SK-N-SH (cell line): ENCODE measurements around the gene GPR15. TPM values are rescaled to one million over a fixed set of nuclear protein-coding genes. Genes with fewer than 3 reads are reported as not detected.

ENCODE experiments used
- CTCF ChIA-PET: fragments of 300-600, 350-600 bp; formaldehyde crosslinking; extraction: SDS; loops from one replicate; lab custom pipeline; 2021; lab: Yijun Ruan, JAX
- POLR2A ChIA-PET: fragments of 350-600 bp; sonication (Branson Sonifier 250); formaldehyde crosslinking; extraction: SDS; loops from one replicate; lab custom pipeline; 2020; ENCODE audit warnings: antibody characterized with exemption, inconsistent platforms; lab: Yijun Ruan, JAX
- DNase-seq: peaks from one replicate; pipeline ENCODE4 v3.0.0; 2012
- H2AFZ ChIP-seq: fragments of 200-600 bp; sonication (generic); 2 replicates; pipeline ENCODE4 v1.8.1; 2016; ENCODE audit warnings: antibody characterized with exemption, mild to moderate bottlenecking, low read depth
- H3F3A ChIP-seq: fragments of 200-600 bp; sonication (generic); replicated peaks from 2 replicates; pipeline ENCODE3; 2016; ENCODE audit warnings: antibody characterized with exemption, mild to moderate bottlenecking; ENCODE audit not compliant: insufficient read depth
- H3K27ac ChIP-seq, 2 experiments: fragments of 200-500 bp in 1 of 2; fragments of 200-600 bp in 1 of 2; sonication (Bioruptor generic) in 1 of 2; sonication (generic), shearing (Covaris generic) in 1 of 2; 2 replicates each; pipeline versions ENCODE4 v1.5.1 to v1.6.1; 2014 to 2016; ENCODE audit warnings: low read depth in 2 of 2, inconsistent platforms in 1 of 2, low read length in 1 of 2, mild to moderate bottlenecking in 1 of 2, mixed read lengths in 1 of 2
- H3K27me3 ChIP-seq: fragments of 200-600 bp; sonication (generic), shearing (Covaris generic); 2 replicates; pipeline ENCODE4 v1.6.1; 2016; ENCODE audit warnings: mixed run types; ENCODE audit not compliant: insufficient read depth
- H3K36me3 ChIP-seq, 2 experiments: fragments of 200-500 bp in 1 of 2; fragments of 200-600 bp in 1 of 2; sonication (Bioruptor generic) in 1 of 2; sonication (generic) in 1 of 2; replicated peaks in 1 of 2; 2 replicates each; pipeline versions ENCODE3 to v1.5.1; 2014 to 2016; ENCODE audit warnings: low read length in 1 of 2, mild to moderate bottlenecking in 1 of 2; ENCODE audit not compliant: insufficient read depth in 2 of 2, control insufficient read depth in 1 of 2
- H3K4me1 ChIP-seq, 2 experiments: fragments of 200-500 bp in 1 of 2; fragments of 200-600 bp in 1 of 2; sonication (Bioruptor generic) in 1 of 2; sonication (generic), shearing (Covaris generic) in 1 of 2; 2 replicates each; pipeline versions ENCODE4 v1.5.1 to v1.6.1; 2014 to 2016; ENCODE audit warnings: low read depth in 1 of 2, low read length in 1 of 2, mixed run types in 1 of 2; ENCODE audit not compliant: insufficient read depth in 2 of 2, control insufficient read depth in 1 of 2
- H3K4me2 ChIP-seq: fragments of 200-600 bp; sonication (generic), shearing (Covaris generic); 2 replicates; pipeline ENCODE4 v1.6.1; 2017; ENCODE audit warnings: mixed run types
- H3K4me3 ChIP-seq, 2 experiments: fragments of 200-500 bp in 1 of 2; fragments of 200-600 bp in 1 of 2; sonication (Bioruptor generic) in 1 of 2; sonication (generic), shearing (Covaris generic) in 1 of 2; 2 replicates each; pipeline versions ENCODE4 v1.5.1 to v1.8.1; 2014 to 2016; ENCODE audit warnings: low read depth in 2 of 2, inconsistent platforms in 1 of 2, low read length in 1 of 2, mild to moderate bottlenecking in 1 of 2, mixed read lengths in 1 of 2, moderate library complexity in 1 of 2
- H3K79me2 ChIP-seq: fragments of 200-600 bp; sonication (generic); 2 replicates; pipeline ENCODE4 v1.8.1; 2017; ENCODE audit warnings: mild to moderate bottlenecking; ENCODE audit not compliant: insufficient read depth
- H3K9ac ChIP-seq: fragments of 200-600 bp; sonication (generic); 2 replicates; pipeline ENCODE4 v1.6.1; 2017; ENCODE audit warnings: mixed run types
- H3K9me2 ChIP-seq: fragments of 200-600 bp; sonication (generic); 2 replicates; pipeline ENCODE4 v1.6.1; 2017; ENCODE audit warnings: mixed run types
- H3K9me3 ChIP-seq: fragments of 200-600 bp; sonication (generic); 2 replicates; pipeline ENCODE4 v1.6.1; 2017; ENCODE audit warnings: mixed run types, mild to moderate bottlenecking, moderate library complexity
- H4K20me1 ChIP-seq: fragments of 200-600 bp; sonication (generic); 2 replicates; pipeline ENCODE4 v1.6.1; 2017; ENCODE audit warnings: mild to moderate bottlenecking, mixed run types; ENCODE audit not compliant: insufficient read depth
- IRF3 ChIP-seq: fragments of 150-350 bp; IDR thresholded peaks from 2 replicates; pipeline ENCODE4 v1.6.1; 2016; ENCODE audit warnings: mild to moderate bottlenecking, low read depth, low read length
- PBX3 ChIP-seq: IDR thresholded peaks from 2 replicates; pipeline ENCODE4; 2012
- RXRA ChIP-seq: IDR thresholded peaks from 2 replicates; pipeline ENCODE4 v1.4.0; 2012; ENCODE audit warnings: low read depth, mild to moderate bottlenecking, borderline replicate concordance
- SIN3A ChIP-seq: IDR thresholded peaks from 2 replicates; pipeline ENCODE4 v1.6.1; 2012; ENCODE audit warnings: low read depth, mild to moderate bottlenecking, low read length, moderate library complexity, borderline replicate concordance
- YY1 ChIP-seq: IDR thresholded peaks from 2 replicates; pipeline ENCODE4 v1.4.0; 2012; ENCODE audit warnings: low read depth, mild to moderate bottlenecking
- WGBS: methylation state at CpG from one replicate; pipeline ENCODE4 v1.1.6; 2017; ENCODE audit warnings: low lambda C conversion rate; 5-methylcytosine and 5-hydroxymethylcytosine counted together
- polyA plus RNA-seq, 3 experiments: library from polyadenylated mRNA; depleted of rRNA; stranded (reverse); fragments of >200 nt; gene quantifications; 2 replicates each; pipeline ENCODE4 v1.2.3, GENCODE V29; 2012
- small RNA-seq, 7 experiments: library from RNA; depleted of rRNA; stranded (forward); fragments of <200 nt; gene quantifications; one replicate each; pipeline ENCODE3, GENCODE V24; 2012

Gene GPR15
- polyA plus RNA-seq, 1 of the 3 experiments (the other 2 are of a cell fraction): not detected

- H3K27me3 ChIP-seq: no peaks in the 10 kb centered on the region
- no peak overlapping the region for H3K4me3 ChIP-seq
- H4K20me1 ChIP-seq: no peaks in the 10 kb centered on the region
- no peak overlapping the region for H2AFZ ChIP-seq
- H3F3A ChIP-seq: no peaks in the 10 kb centered on the region
- H3K9ac ChIP-seq: no peak overlapping the region
- POLR2A ChIA-PET: no interaction called here
- TF ChIP-seq IRF3 (no peak), SIN3A (no peak), RXRA (no peak), PBX3 (no peak), YY1 (no peak)
- TF ChIP-seq, all 33 proteins: peak for 0
- Histone ChIP-seq H3K9me3 (no peaks in the 10 kb centered on the region), H3K79me2 (no peaks in the 10 kb centered on the region), H3K9me2 (no peaks in the 10 kb centered on the region), H3K4me1 (no peaks in the 10 kb centered on the region), H3K4me2 (no peak overlapping the region), H3K36me3 (peaks cover 48 to 73% of the 10 kb centered on the region in 2 experiments), H3K27ac (no peak overlapping the region)
- CTCF ChIA-PET: interaction anchor here (0.8 kb wide), 1 partner anchor 10 kb away, joined by 3 read pairs; no protein-coding TSS in a partner anchor
- no peak for DNase-seq
- 88% methylated on average over 1 of the region's 1 CpG for WGBS
These were observed 50.3 kb downstream of the GPR15 start for GRCh38 chr3:98582042-98582441.

GRCh38 chr3:98583766-98584165 lies 52.0 kb downstream of the GPR15 start:
- Histone ChIP-seq H3K9ac (no peak overlapping the region), H3K36me3 (peaks cover 58 to 72% of the 10 kb centered on the region in 2 experiments), H2AFZ (no peak overlapping the region), H3K27ac (no peak overlapping the region), H3K9me2 (no peaks in the 10 kb centered on the region), H3K4me2 (no peak overlapping the region), H3K9me3 (no peaks in the 10 kb centered on the region), H3K79me2 (no peaks in the 10 kb centered on the region), H3K4me3 (no peak overlapping the region), H3F3A (peaks cover 3% of the 10 kb centered on the region), H4K20me1 (no peaks in the 10 kb centered on the region), H3K27me3 (no peaks in the 10 kb centered on the region), H3K4me1 (no peaks in the 10 kb centered on the region)
- ChIA-PET CTCF (no interaction called here), POLR2A (no interaction called here)
- 82% methylated on average over 4 of the region's 4 CpGs for WGBS
- no peak for DNase-seq
- TF ChIP-seq IRF3: no peak

Small RNA genes within 50 kb of the gene (small RNA-seq; reads per million reads assigned to genes)
- 0 reads per million in 7 experiments for gene RPL38P4

Other genes with a start within 250 kb of the GPR15 start
- gene OR5H2, start 249.5 kb upstream of the GPR15 start, polyA plus RNA-seq (2012; rRNA removed): not detected in 2 replicates
- gene OR5K4, start 178.1 kb upstream of the GPR15 start, polyA plus RNA-seq (2012; rRNA removed): not detected in 2 replicates
- not detected in 2 replicates for gene OR5K3, start 141.3 kb upstream of the GPR15 start, polyA plus RNA-seq (2012; rRNA removed)
- not detected in 2 replicates for gene OR5K1, start 68.8 kb upstream of the GPR15 start, polyA plus RNA-seq (2012; rRNA removed)
- not detected in 2 replicates for gene OR5K2, start 34.3 kb upstream of the GPR15 start, polyA plus RNA-seq (2012; rRNA removed)
- gene CLDND1, start 9.1 kb upstream of the GPR15 start, polyA plus RNA-seq (2012; rRNA removed): 110 and 165 TPM in 2 replicates
- 36.7 and 37.2 TPM in 2 replicates for gene CPOX, start 61.6 kb downstream of the GPR15 start, polyA plus RNA-seq (2012; rRNA removed)
- 16.3 and 17.9 TPM in 2 replicates for gene ST3GAL6, start 231.4 kb downstream of the GPR15 start, polyA plus RNA-seq (2012; rRNA removed)